Renal cortex interstitium (tissue), 11 donors: ENCODE results near the gene TMEM150A. TPM values are rescaled to one million over a fixed set of nuclear protein-coding genes. Genes with fewer than 3 reads are reported as not detected.

Experiments
- DNase-seq, 11 donors: peaks; one replicate each; pipeline ENCODE4 v3.0.0-alpha.2; 2013; ENCODE audit warnings: low read depth in 9 of 11, low spot score in 4 of 11; ENCODE audit errors: extremely low read depth in 1 of 11
- polyA plus RNA-seq, 3 donors: library from polyadenylated mRNA; unstranded; fragments of 120-200 nt; gene quantifications; one replicate each; pipeline ENCODE4 v1.2.1, GENCODE V29; 2013; ENCODE audit not compliant: insufficient read length in 3 of 3

The TMEM150A gene
- polyA plus RNA-seq, 3 donors, result 34.4 to 44.8 (median 41.6) TPM

- DNase-seq, result no peak
Measured at GRCh38 chr2:85553184-85553583, 49.3 kb downstream of the TMEM150A start.

GRCh38 chr2:85551698-85552678, 50.5 kb downstream of the TMEM150A start:
- DNase-seq, result peak in 6 of 11 donors; percentile 64 to 84 (median 70)

GRCh38 chr2:85550486-85550885, 52.0 kb downstream of the TMEM150A start:
- DNase-seq, result no peak

DNA sequence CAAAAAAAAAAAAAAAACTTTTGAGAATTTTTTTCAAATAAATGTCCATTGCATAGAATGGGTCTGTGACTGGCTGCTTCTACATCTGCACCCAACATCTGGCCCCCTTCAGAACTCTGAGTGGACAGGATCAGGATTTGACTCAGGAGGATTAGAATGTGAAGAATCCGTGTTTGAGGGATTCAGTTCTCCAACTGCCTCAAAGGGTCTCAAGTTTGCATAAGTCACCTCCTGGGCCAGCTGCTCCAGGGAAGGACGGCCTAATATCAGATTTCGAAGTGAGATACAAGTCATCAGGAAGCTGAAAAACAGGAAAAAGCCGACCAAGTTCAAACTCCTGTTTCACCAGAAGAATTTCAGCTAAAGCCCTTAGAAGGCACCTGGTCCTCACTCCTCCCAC, 52.7 kb downstream of the TMEM150A start:
- DNase-seq, result peak in 1 of 11 donors; percentile 33

GRCh38 chr2:85549095-85549494, 53.4 kb downstream of the TMEM150A start:
- no peak for DNase-seq

GRCh38 chr2:85548608-85548900, 53.9 kb downstream of the TMEM150A start:
- DNase-seq, result no peak

Other genes with a start within 250 kb of the TMEM150A start
- gene RETSAT, start 248.2 kb downstream of the TMEM150A start, polyA plus RNA-seq, result 10 to 100 TPM; 22.7 to 30.6 (median 26.0) TPM
- gene ELMOD3, start 247.9 kb downstream of the TMEM150A start, polyA plus RNA-seq, result 10 to 100 TPM; 22.9 to 37.1 (median 26.4) TPM
- gene CAPG, start 192.3 kb downstream of the TMEM150A start, polyA plus RNA-seq, result 100 to 1,000 TPM in 1 of 3 donors, 10 to 100 TPM in 2; 90.4 to 107 (median 95.5) TPM
- 1 to 10 TPM in 2 of 3 donors, under 1 TPM in 1; 0.29 to 1.2 (median 1.1) TPM for gene SH2D6, start 184.0 kb downstream of the TMEM150A start, polyA plus RNA-seq
- 100 to 1,000 TPM; 339 to 393 (median 381) TPM for gene MAT2A, start 63.5 kb downstream of the TMEM150A start, polyA plus RNA-seq
- gene GGCX, start 41.2 kb downstream of the TMEM150A start, polyA plus RNA-seq, result 10 to 100 TPM; 36.8 to 41.1 (median 37.0) TPM
- gene VAMP8, start 25.1 kb downstream of the TMEM150A start, polyA plus RNA-seq, result 10 to 100 TPM; 88.1 to 94.9 (median 88.3) TPM
- gene VAMP5, start 18.3 kb downstream of the TMEM150A start, polyA plus RNA-seq, result 10 to 100 TPM; 34.7 to 42.6 (median 38.1) TPM
- gene RNF181, start 7.0 kb downstream of the TMEM150A start, polyA plus RNA-seq, result 100 to 1,000 TPM; 138 to 140 (median 140) TPM
- 10 to 100 TPM; 56.2 to 81.2 (median 61.1) TPM for gene C2orf68, start 9.4 kb upstream of the TMEM150A start, polyA plus RNA-seq
- 10 to 100 TPM; 62.3 to 74.7 (median 68.8) TPM for gene USP39, start 13.5 kb upstream of the TMEM150A start, polyA plus RNA-seq
- gene SFTPB, start 65.5 kb upstream of the TMEM150A start, polyA plus RNA-seq, result under 1 TPM; 0.07 to 0.11 (median 0.08) TPM
- gene GNLY, start 91.7 kb upstream of the TMEM150A start, polyA plus RNA-seq, result under 1 TPM; 0.13 to 0.42 (median 0.27) TPM
- gene ATOH8, start 151.3 kb upstream of the TMEM150A start, polyA plus RNA-seq, result 10 to 100 TPM; 10.3 to 16.0 (median 14.8) TPM